DND-41 (cell line): ENCODE measurements around the gene SRSF9.

Source experiments
- EZH2 ChIP-seq: IDR thresholded peaks from 3 replicates; pipeline ENCODE4 v1.6.1; 2012; ENCODE audit warnings: borderline replicate concordance, low read depth, mild to moderate bottlenecking, moderate library complexity, low read length, inconsistent platforms; ENCODE audit not compliant: severe bottlenecking
- TF ChIP-seq, protein P1 (sequence below): IDR thresholded peaks from 2 replicates; pipeline ENCODE4 v1.5.1; 2012; ENCODE audit warnings: borderline replicate concordance, low read length, moderate library complexity, mild to moderate bottlenecking; ENCODE audit not compliant: poor library complexity, severe bottlenecking; ENCODE audit errors: extremely low read depth

DNA sequence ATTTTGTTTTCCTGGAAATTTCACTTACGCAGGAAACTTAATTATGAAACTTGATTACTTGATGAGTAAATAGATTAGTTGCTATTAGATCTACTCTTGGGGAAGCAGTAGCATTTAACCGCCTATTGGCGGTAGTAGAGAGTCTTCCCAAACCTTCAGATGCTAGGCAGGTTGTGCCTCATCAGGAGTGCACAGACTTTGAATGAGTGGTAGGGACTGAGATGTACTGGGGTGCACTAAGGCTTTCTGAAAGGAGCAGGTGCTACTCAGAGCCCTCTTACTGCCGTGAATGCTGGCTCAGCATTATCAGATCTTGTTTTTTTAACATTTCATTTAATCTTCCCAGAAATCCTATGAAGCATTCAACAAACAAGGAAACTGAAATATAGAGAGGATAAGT, 15.6 kb downstream of the SRSF9 start:
- no peak for TF ChIP-seq EZH2
- TF ChIP-seq, protein P1, sequence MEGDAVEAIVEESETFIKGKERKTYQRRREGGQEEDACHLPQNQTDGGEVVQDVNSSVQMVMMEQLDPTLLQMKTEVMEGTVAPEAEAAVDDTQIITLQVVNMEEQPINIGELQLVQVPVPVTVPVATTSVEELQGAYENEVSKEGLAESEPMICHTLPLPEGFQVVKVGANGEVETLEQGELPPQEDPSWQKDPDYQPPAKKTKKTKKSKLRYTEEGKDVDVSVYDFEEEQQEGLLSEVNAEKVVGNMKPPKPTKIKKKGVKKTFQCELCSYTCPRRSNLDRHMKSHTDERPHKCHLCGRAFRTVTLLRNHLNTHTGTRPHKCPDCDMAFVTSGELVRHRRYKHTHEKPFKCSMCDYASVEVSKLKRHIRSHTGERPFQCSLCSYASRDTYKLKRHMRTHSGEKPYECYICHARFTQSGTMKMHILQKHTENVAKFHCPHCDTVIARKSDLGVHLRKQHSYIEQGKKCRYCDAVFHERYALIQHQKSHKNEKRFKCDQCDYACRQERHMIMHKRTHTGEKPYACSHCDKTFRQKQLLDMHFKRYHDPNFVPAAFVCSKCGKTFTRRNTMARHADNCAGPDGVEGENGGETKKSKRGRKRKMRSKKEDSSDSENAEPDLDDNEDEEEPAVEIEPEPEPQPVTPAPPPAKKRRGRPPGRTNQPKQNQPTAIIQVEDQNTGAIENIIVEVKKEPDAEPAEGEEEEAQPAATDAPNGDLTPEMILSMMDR = peak; percentile 78
